Hepatic stellate cell (primary cell): ENCODE data around the gene ACBD6.

Experiments used
- DNase-seq: peaks from one replicate; pipeline ENCODE4 v3.0.0; 2011; ENCODE audit warnings: low spot score

ACBD6 gene

GRCh38 chr1:180369061-180369460, 133.3 kb downstream of the ACBD6 start:
- no peak for DNase-seq

- no peak for DNase-seq
Observed at GRCh38 chr1:180366371-180367068, 135.9 kb downstream of the ACBD6 start.

- DNase-seq = no peak
Observed at GRCh38 chr1:180365039-180365438, 137.3 kb downstream of the ACBD6 start.

- no peak for DNase-seq
Observed at GRCh38 chr1:180363246-180363995, 139.0 kb downstream of the ACBD6 start.

GRCh38 chr1:180360333-180361075, 141.9 kb downstream of the ACBD6 start:
- peak; percentile 17 for DNase-seq

- no peak for DNase-seq
Observed at GRCh38 chr1:180358649-180359048, 143.7 kb downstream of the ACBD6 start.

GRCh38 chr1:180353945-180354344, 148.4 kb downstream of the ACBD6 start:
- no peak for DNase-seq

- no peak for DNase-seq
Observed at GRCh38 chr1:180352588-180352987, 149.8 kb downstream of the ACBD6 start.

GRCh38 chr1:180352021-180352420, 150.4 kb downstream of the ACBD6 start:
- DNase-seq = no peak

GRCh38 chr1:180345148-180345547, 157.2 kb downstream of the ACBD6 start:
- DNase-seq = no peak

GRCh38 chr1:180343921-180344769, 158.2 kb downstream of the ACBD6 start:
- DNase-seq = no peak

GRCh38 chr1:180327089-180327488, 175.3 kb downstream of the ACBD6 start:
- DNase-seq = no peak

- no peak for DNase-seq
Observed at GRCh38 chr1:180312926-180313325, 189.5 kb downstream of the ACBD6 start.

GRCh38 chr1:180311011-180311730, 191.2 kb downstream of the ACBD6 start:
- DNase-seq = peak; percentile 7

GRCh38 chr1:180310095-180310494, 192.3 kb downstream of the ACBD6 start:
- no peak for DNase-seq

GRCh38 chr1:180309338-180309737, 193.0 kb downstream of the ACBD6 start:
- peak; percentile 31 for DNase-seq

GRCh38 chr1:180301135-180301742, 201.1 kb downstream of the ACBD6 start:
- no peak for DNase-seq

GRCh38 chr1:180299479-180300221, 202.7 kb downstream of the ACBD6 start:
- DNase-seq = no peak

- no peak for DNase-seq
Observed at GRCh38 chr1:180295999-180296398, 206.4 kb downstream of the ACBD6 start.

- DNase-seq = no peak
Observed at GRCh38 chr1:180294711-180295110, 207.7 kb downstream of the ACBD6 start.
